ENCODE measurements around the gene SLC22A7. TPM values are rescaled to one million over a fixed set of nuclear protein-coding genes. Genes with fewer than 3 reads are reported as not detected.
"Not testable (repeated sequence)": the region's sequence is repeated elsewhere in the genome, so short reads cannot be mapped to it uniquely, and the experiment has no call there.

SLC22A7 gene
- polyA plus RNA-seq, 3 donors: 0.79 to 1.4 (median 0.81) TPM

DNA sequence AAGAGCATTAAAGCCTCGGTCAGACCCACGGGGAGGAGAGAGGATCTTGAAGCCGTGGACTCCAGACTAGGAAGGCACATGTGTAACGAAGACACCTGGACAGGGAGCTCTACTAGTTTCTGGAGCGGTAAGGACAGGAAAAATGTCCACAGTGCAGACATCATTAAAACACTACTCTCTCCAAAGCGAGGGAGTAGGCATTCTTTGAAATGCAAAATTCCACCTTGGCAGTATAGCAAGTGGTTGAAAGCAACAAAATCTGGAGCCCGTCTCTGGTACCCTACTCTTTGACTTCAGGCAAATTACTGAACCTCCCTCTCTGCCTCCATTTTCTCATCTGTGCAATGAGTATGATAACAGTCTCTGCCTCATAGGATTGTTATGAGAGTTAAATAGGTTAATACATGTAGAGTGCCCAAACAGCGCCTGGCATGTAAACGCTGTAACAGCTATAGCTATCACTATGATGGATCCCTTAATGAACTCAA, 11.0 kb downstream of the SLC22A7 start:
- DNase-seq (ENCODE audit: extremely low read depth in 1 of 11, low read depth in 9 of 11, low spot score in 4 of 11): no peak

- no peak for DNase-seq (ENCODE audit: extremely low read depth in 1 of 11, low read depth in 9 of 11, low spot score in 4 of 11)
Observed at GRCh38 chr6:43310134-43310533, 12.1 kb downstream of the SLC22A7 start.

GRCh38 chr6:43310624-43311023, 12.6 kb downstream of the SLC22A7 start:
- no peak for DNase-seq (ENCODE audit: extremely low read depth in 1 of 11, low read depth in 9 of 11, low spot score in 4 of 11)

DNA sequence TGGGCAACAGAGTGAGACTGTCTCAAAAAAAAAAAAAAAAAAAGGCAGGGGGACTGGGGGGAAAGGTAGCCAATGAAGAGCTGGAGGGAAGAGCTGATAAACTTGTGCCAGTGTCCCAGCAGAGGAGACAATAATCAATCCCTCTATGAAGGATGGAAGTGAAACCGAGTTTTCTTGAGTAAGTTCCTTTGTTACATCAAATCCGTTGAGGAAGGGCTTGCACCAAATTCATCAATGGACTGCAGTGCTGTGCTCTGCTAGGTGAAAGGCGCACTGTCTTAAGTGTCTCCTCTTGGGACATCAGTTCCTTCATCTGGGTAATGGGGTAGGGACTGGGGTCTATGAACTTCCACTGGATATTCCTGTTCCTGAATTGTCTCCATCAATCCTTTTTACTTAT, 13.6 kb downstream of the SLC22A7 start:
- DNase-seq (ENCODE audit: extremely low read depth in 1 of 11, low read depth in 9 of 11, low spot score in 4 of 11): no peak

- DNase-seq (ENCODE audit: extremely low read depth in 1 of 11, low read depth in 9 of 11, low spot score in 4 of 11): no peak
Observed at GRCh38 chr6:43313813-43314212, 15.8 kb downstream of the SLC22A7 start.

DNA sequence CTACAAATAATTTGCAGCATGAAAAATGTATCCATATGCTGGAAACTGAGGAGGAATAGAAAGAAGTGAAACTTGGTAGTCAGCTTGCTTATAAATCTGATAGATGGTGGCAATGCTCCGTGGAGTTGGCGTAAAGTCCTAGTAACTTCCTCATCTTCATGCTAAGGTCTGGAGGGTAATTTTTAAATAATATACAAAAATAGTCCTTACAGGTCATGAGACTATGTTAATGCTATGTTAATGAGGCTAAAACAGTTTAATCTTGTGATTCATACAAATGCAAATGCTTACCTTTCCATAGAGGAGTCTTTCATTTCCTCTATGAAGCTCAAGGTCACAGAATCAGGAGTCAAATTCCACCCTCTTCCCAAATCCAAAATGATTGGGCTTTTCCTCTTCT, 20.0 kb downstream of the SLC22A7 start:
- no peak for DNase-seq (ENCODE audit: extremely low read depth in 1 of 11, low read depth in 9 of 11, low spot score in 4 of 11)

DNA sequence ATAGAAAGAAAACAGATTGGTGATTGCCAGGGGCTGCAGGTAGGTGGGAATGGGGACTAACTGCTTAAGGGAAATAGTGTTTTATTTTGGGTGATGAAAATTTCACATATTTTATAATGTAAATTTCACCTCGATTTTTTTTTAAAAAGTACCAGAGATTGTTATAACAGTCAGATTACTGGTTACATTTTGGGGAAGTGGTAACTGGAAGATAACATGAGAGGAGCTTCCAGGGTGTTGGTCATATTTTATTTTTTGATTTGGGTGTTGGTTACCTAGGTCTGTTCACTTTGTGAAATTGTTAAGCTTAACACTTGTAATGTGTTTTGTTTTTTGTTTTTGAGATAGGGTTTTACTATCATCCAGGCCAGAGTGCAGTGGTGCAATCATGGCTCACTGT, 27.8 kb downstream of the SLC22A7 start:
- no peak for DNase-seq (ENCODE audit: extremely low read depth in 1 of 11, low read depth in 9 of 11, low spot score in 4 of 11)

GRCh38 chr6:43328528-43328927, 30.5 kb downstream of the SLC22A7 start:
- DNase-seq (ENCODE audit: extremely low read depth in 1 of 11, low read depth in 9 of 11, low spot score in 4 of 11): no peak

DNA sequence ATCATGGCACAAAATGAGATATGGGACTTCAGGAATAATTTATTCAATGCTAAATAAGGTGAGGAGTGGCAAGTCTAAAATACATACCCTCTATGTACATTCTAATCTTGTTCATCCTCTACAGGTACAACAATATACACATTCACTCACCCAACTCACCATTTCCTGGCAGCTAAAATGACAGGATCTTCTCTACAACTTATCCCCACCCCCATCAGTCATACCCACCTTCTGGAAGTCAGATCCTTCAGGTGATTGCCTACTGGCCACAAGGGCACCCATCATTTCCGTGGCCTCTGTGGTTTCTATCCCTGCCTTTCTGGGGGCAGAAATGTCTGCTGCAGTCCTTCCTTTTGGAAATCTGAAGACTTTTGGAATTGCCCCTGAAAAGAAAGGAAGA, 33.4 kb downstream of the SLC22A7 start:
- DNase-seq (ENCODE audit: extremely low read depth in 1 of 11, low read depth in 9 of 11, low spot score in 4 of 11): no peak

GRCh38 chr6:43331891-43332290, 33.8 kb downstream of the SLC22A7 start:
- no peak for DNase-seq (ENCODE audit: extremely low read depth in 1 of 11, low read depth in 9 of 11, low spot score in 4 of 11)

GRCh38 chr6:43334466-43335095, 36.5 kb downstream of the SLC22A7 start:
- DNase-seq (ENCODE audit: extremely low read depth in 1 of 11, low read depth in 9 of 11, low spot score in 4 of 11): peak; percentile 31 to 66 (median 44)

GRCh38 chr6:43335469-43335868, 37.4 kb downstream of the SLC22A7 start:
- no peak for DNase-seq (ENCODE audit: extremely low read depth in 1 of 11, low read depth in 9 of 11, low spot score in 4 of 11)

DNA sequence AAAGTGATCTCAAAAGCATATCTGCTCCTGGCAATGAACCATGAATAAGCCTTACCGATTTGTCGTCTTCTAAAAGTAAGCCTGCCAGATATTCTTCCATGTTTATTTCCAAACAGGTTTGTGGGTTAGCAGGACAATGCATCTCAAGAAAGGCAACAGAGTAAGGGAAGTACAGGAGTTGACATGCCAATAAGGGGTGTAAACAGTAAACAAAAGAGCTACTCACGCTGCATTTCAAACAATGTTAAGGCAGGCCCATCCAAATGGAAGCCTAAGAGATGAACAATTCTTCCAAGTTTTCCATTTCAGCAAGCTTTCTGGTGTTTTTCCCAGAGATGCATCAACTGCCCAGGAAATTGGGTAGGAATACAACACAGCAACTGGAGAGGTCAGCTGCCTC, 38.3 kb downstream of the SLC22A7 start:
- DNase-seq (ENCODE audit: extremely low read depth in 1 of 11, low read depth in 9 of 11, low spot score in 4 of 11): no peak

- DNase-seq (ENCODE audit: extremely low read depth in 1 of 11, low read depth in 9 of 11, low spot score in 4 of 11): no peak
Observed at GRCh38 chr6:43338243-43338642, 40.2 kb downstream of the SLC22A7 start.

DNA sequence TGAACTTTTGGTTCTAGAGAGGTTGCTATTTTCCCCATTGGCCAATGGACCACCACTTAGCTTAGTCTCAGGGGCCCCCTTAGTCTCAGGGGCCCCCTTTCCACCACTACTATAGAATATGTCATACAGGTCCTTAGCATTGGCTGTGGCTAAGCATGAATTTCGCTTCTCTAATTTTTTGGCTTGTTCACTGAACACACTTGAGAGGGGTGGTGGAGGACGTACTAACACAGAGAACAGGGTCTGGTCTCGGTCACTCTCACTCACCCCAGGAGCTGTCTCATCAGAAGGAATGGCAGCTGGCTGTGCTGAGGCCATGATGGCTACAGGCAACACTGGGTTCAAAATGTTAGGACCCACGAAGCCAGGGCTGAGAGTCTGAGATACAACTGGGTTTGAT, 41.1 kb downstream of the SLC22A7 start:
- DNase-seq (ENCODE audit: extremely low read depth in 1 of 11, low read depth in 9 of 11, low spot score in 4 of 11): no peak

- not testable (repeated sequence) for DNase-seq (ENCODE audit: extremely low read depth in 1 of 11, low read depth in 9 of 11, low spot score in 4 of 11)
Observed at GRCh38 chr6:43346243-43346642, 48.2 kb downstream of the SLC22A7 start.

- DNase-seq (ENCODE audit: extremely low read depth in 1 of 11, low read depth in 9 of 11, low spot score in 4 of 11): no peak
Observed at GRCh38 chr6:43347021-43347420, 49.0 kb downstream of the SLC22A7 start.

DNA sequence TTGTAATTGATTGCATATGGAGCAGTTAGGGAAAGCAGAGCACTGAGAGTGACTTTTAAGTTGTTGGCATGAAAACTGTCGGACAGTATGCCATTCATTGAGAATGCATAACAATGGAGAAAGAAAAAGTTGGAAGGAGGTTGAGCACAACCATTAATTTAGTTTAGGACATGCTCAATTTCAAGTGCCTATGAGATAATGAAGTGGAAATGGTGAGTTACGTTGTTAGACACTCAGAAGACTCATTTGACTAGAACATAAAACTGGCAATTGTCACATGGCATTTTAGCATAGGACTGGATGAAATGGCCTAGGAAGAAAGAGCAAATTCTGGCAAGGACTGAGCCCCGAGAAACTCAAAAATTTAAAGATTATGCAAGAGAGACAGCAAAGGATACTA, 49.4 kb downstream of the SLC22A7 start:
- no peak for DNase-seq (ENCODE audit: extremely low read depth in 1 of 11, low read depth in 9 of 11, low spot score in 4 of 11)

DNA sequence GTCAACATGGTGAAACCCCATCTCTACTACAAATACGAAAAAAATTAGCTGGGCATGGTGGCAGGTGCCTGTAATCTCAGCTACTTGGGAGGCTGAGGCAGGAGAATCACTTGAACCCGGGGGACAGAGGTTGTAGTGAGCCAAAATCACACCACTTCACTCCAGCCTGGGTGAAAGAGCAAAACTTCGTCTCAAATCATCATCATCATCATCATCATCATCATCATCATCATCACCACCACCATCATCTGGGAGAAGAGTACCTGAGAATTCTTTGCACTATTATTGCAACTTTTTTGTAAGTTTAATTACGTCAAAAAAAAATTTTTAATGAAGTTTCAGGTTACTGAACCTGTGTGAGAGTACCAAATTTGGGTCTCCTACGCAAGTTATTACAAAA, 53.9 kb downstream of the SLC22A7 start:
- not testable (repeated sequence) for DNase-seq (ENCODE audit: extremely low read depth in 1 of 11, low read depth in 9 of 11, low spot score in 4 of 11)
